Activated naive CD8-positive, alpha-beta T cell treated with anti-CD3 and anti-CD28 coated beads, Interleukin-2, amount 50 U/mL, for 16 hours (primary cell): ENCODE data around the gene PRR29.

Experiments
- DNase-seq: peaks from one replicate; pipeline ENCODE4 v3.0.0-alpha.2; 2020; ENCODE audit warnings: low read depth, low spot score

PRR29 gene

DNA sequence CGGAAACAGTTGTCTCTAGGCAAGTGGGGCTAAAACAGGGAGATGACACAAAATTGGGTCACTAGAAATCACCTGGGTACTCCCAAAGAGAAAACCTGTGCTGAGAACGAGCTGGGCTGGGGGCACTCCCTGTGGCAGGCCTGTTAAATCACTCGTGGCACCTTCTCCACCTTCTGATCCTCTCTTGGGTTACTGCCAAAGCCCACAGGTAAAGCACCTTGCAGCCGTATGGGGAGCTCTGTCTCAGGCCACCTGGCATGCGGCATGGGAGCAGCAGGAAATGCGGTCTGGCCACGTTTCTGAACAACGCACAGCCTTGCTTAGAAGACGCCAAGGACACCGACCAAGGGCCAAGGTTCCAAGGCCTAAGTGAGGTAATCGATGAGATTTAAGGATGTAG is 43.8 kb downstream of the PRR29 start:
- no peak for DNase-seq

DNA sequence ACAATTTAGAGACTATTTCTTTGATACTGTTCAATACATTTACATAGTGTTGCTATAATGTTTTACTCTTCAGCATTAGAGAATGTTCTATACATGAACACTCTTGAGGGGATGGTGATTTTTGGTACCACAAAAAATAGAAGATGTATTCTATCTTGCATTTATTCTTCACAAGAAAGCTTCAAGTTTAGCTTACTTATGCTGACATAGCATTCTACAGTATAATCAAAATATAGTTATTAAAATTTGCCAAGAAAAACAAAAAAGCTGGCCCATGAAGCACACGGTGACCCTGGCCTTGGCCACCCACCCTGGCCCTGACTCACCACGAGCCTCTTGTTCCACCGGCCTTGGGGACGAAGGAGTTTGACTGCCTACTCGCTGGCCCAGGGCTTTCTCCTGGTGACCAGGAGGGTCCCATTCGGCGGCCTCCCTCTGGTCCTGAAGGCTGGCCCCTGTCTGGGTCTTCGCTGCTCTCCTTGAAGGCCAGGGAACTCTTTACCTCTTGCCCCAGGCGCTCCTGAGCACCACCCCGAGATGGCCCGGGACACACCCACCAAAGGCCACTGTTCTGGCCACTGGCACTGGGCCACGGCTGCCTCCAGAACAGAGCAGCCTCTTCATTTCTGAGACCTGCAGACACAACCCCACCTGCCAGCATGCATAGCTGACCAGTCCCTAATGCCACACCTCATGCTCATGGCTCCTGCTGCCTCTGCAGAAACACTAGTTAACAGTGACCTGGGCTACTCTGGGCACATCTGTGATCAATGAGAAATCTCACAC is 44.7 kb downstream of the PRR29 start:
- DNase-seq = no peak

DNA sequence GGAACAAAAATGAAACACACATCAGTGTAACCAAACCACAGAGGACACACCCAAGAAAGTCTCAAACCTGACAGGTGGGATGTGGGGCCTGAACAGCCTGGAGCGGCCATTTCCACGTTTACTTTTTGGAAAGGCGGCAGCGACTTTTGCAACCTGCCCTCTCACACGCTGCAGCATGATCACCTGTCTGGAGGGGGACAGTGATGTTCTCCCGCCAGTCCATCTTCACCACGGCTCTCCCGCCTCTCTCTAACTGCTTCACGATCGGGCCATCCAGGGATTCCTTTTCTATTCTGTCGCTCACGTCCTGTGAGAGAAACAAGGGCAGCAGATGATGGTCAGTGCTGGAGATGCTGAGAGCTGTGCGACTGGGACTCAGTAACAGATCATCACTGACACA is 47.0 kb downstream of the PRR29 start:
- DNase-seq = no peak

DNA sequence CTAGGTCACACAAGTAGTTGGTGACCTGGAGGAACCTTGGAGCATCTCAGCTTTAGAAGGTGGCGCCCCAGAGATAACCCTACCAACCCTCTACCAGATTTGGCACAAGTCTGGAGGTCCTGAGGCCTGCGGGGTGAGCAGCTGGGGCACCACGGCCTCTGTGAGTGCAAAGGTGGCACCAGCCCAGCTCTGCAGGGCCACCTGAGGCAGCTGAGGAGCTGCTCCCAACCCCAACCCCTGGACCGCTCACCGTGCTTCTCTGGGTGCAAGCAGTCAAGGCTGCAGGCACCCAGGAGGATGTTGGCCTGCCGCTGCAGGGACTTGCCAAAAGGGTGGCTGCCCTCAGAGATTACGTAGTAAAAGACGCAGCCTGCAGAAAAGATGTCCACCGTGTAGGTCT is 50.7 kb downstream of the PRR29 start:
- no peak for DNase-seq

DNA sequence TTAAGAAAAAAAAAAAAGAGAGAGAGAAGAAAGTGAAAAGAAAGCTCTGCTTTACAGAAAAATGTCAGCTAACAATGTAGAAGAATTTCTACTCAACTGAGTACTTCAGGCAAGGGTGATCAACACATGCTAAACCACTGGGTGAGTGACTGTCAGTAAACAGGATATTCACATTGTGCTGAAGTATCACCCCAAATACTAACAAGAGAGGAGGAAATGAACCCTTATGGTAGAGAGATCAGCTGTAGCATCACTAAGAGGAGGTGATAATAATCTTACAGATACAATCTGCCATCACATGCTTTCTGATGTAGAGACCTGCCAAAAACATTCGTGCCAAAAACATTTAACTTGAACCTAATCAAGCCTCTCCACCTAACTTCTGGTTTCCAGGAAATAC is 53.0 kb downstream of the PRR29 start:
- DNase-seq = no peak

DNA sequence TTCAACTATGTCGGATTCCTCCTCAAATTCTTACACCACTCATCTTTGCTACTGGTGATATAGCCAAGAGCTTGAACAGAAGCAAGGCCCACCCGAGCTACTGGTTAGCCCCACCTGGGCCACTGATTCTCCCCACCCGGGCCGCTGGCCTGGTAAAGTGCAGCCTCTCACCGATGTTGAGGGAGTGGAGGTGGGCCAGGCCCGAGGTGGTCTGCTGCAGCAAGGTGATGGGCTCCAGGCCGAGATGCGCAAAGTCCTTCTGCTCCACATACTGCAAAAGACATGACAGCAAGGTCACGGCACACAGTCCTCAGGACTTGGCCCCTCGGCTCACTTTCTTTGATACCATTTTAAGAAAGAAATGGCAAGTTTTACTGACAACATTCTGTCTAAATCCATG is 55.0 kb downstream of the PRR29 start:
- no peak for DNase-seq
